ENCODE results near the gene PSD2.

GRCh38 chr5:139814704-139815280 lies 19.2 kb downstream of the PSD2 start:
- TF ChIP-seq CTCF (IDR thresholded peaks at IDR 0.05; ENCODE audit: low read depth, low read length, missing input control) (no peak), TAF1 (conservative IDR thresholded peaks at IDR 0.05) (no peak), MAX (IDR thresholded peaks at IDR 0.05) (no peak), RAD21 (IDR thresholded peaks at IDR 0.05) (no peak), RXRA (IDR thresholded peaks at IDR 0.05) (no peak), YY1 (IDR thresholded peaks at IDR 0.05) (no peak), NR2F2 (IDR thresholded peaks at IDR 0.05) (no peak), FOXA1 (IDR thresholded peaks at IDR 0.05) (no peak), SP1 (IDR thresholded peaks at IDR 0.05) (no peak), ATF3 (IDR thresholded peaks at IDR 0.05) (no peak), EGR1 (IDR thresholded peaks at IDR 0.05; ENCODE audit: low read depth in 2 of 2) (no peak)
- TF ChIP-seq, protein P1, sequence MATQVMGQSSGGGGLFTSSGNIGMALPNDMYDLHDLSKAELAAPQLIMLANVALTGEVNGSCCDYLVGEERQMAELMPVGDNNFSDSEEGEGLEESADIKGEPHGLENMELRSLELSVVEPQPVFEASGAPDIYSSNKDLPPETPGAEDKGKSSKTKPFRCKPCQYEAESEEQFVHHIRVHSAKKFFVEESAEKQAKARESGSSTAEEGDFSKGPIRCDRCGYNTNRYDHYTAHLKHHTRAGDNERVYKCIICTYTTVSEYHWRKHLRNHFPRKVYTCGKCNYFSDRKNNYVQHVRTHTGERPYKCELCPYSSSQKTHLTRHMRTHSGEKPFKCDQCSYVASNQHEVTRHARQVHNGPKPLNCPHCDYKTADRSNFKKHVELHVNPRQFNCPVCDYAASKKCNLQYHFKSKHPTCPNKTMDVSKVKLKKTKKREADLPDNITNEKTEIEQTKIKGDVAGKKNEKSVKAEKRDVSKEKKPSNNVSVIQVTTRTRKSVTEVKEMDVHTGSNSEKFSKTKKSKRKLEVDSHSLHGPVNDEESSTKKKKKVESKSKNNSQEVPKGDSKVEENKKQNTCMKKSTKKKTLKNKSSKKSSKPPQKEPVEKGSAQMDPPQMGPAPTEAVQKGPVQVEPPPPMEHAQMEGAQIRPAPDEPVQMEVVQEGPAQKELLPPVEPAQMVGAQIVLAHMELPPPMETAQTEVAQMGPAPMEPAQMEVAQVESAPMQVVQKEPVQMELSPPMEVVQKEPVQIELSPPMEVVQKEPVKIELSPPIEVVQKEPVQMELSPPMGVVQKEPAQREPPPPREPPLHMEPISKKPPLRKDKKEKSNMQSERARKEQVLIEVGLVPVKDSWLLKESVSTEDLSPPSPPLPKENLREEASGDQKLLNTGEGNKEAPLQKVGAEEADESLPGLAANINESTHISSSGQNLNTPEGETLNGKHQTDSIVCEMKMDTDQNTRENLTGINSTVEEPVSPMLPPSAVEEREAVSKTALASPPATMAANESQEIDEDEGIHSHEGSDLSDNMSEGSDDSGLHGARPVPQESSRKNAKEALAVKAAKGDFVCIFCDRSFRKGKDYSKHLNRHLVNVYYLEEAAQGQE (IDR thresholded peaks at IDR 0.05), result no peak
